ENCODE data around the gene DNAJA3.
A peak's percentile ranks its signal among the peaks of the same experiment; 100 is the strongest.

The DNAJA3 gene

GRCh38 chr16:4425378-4426020, at the start of gene DNAJA3:
Gene DNAJA3 (plus strand): TSS chr16:4425868. CDS start chr16:4425882, 14 bp downstream.
- peak; percentile 91 to 92 for DNase-seq

GRCh38 chr16:4376126-4376892, 49.4 kb upstream of the DNAJA3 start:
- DNase-seq = no peak

DNA sequence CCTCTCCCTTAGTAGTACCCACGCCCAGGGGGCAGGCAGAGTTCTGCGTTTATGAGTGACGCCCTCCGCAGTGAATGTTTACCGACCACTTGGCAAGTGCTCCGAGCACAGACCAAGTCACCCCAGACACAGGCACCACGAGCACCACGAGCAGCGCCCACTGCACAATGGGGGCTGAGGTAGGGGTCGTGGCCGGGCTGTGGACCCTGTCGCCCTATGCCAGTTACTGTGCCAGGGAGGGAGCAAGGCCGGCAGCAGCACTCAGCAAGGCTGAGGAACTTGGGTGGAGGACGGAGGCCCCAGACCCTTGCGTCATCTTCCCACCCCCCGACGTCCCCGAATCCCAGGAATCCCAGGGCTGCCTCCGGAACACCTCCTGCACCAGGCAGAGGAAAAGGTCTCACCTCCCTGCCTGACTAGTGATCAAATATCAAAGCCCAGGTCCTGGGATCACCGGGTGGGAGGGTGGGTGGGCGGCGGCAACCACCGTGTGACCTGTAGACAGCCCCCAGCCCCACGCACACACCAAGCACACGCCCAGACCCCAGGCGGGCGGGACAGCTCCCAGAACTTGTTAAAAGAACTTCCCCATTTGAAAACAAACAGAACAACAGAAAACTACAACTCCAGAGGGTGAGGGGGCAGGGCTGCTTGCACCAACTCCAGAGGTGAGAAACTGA, 48.6 kb upstream of the DNAJA3 start:
- DNase-seq = no peak

DNA sequence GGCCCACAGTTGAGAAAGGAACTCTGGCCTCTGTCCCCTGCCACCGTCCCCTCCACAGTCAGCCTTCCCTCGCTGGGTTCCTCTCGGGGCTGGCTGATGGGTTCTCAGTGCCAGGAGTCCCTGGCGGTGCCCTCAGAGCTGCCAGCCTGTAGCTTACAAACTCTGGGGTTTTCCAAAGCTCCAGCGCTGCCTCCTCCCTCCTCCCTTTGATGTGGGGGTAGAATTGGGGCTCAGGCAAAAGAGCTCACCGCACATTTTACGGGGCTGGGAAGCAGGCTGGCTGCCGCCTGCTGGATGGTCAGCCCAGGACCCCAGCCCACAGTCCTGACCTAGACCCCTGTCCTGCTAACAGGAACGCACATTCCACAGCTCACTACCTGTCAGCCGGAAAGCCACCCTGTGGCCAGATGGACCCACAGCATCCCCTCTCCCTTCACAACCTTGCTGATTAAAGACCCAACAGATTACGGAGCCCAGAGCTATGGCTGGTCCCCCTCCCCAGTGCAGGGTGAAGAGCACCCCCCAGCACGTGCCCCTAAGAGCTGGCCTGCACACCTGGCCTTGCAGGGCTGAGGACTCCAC, 48.0 kb upstream of the DNAJA3 start:
- DNase-seq = no peak

GRCh38 chr16:4378161-4378666, 47.5 kb upstream of the DNAJA3 start:
- DNase-seq = no peak

- DNase-seq = no peak
Observed at GRCh38 chr16:4378999-4379690, 46.5 kb upstream of the DNAJA3 start.

GRCh38 chr16:4380119-4381063, 45.3 kb upstream of the DNAJA3 start:
- no peak for DNase-seq

DNA sequence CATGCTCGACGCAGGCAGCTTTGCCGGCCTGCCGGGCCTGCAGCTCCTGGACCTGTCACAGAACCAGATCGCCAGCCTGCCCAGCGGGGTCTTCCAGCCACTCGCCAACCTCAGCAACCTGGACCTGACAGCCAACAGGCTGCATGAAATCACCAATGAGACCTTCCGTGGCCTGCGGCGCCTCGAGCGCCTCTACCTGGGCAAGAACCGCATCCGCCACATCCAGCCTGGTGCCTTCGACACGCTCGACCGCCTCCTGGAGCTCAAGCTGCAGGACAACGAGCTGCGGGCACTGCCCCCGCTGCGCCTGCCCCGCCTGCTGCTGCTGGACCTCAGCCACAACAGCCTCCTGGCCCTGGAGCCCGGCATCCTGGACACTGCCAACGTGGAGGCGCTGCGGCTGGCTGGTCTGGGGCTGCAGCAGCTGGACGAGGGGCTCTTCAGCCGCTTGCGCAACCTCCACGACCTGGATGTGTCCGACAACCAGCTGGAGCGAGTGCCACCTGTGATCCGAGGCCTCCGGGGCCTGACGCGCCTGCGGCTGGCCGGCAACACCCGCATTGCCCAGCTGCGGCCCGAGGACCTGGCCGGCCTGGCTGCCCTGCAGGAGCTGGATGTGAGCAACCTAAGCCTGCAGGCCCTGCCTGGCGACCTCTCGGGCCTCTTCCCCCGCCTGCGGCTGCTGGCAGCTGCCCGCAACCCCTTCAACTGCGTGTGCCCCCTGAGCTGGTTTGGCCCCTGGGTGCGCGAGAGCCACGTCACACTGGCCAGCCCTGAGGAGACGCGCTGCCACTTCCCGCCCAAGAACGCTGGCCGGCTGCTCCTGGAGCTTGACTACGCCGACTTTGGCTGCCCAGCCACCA, 44.4 kb upstream of the DNAJA3 start:
- DNase-seq = no peak

- no peak for DNase-seq
Observed at GRCh38 chr16:4381935-4382794, 43.5 kb upstream of the DNAJA3 start.

DNA sequence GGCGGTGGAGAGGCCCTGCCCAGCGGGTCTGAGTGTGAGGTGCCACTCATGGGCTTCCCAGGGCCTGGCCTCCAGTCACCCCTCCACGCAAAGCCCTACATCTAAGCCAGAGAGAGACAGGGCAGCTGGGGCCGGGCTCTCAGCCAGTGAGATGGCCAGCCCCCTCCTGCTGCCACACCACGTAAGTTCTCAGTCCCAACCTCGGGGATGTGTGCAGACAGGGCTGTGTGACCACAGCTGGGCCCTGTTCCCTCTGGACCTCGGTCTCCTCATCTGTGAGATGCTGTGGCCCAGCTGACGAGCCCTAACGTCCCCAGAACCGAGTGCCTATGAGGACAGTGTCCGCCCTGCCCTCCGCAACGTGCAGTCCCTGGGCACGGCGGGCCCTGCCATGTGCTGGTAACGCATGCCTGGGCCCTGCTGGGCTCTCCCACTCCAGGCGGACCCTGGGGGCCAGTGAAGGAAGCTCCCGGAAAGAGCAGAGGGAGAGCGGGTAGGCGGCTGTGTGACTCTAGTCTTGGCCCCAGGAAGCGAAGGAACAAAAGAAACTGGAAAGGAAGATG, 42.8 kb upstream of the DNAJA3 start:
- DNase-seq = no peak

- DNase-seq = no peak
Observed at GRCh38 chr16:4383591-4384444, 41.9 kb upstream of the DNAJA3 start.

DNA sequence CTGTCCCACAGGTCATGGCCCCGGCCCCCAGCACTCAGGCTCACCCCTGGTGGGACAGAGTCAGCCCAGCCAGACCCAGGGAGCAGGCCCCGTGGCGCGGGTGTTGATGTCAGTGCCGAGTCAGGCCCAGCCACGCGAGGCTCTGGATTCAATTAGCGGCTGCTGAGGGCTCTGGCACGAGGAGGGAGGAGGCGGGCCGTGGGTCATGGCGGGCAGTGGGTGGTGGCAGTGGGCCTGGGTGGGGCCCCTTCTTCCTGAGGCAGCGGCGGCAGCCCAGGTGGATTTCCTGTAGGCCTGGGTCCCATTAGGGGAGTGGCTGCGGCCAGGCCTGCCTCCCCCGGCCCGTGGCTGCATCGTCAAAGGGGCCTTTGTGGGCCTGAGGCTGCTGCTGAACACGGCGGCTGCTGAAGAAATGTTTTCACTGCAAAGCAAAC, 41.1 kb upstream of the DNAJA3 start:
- DNase-seq = no peak

DNA sequence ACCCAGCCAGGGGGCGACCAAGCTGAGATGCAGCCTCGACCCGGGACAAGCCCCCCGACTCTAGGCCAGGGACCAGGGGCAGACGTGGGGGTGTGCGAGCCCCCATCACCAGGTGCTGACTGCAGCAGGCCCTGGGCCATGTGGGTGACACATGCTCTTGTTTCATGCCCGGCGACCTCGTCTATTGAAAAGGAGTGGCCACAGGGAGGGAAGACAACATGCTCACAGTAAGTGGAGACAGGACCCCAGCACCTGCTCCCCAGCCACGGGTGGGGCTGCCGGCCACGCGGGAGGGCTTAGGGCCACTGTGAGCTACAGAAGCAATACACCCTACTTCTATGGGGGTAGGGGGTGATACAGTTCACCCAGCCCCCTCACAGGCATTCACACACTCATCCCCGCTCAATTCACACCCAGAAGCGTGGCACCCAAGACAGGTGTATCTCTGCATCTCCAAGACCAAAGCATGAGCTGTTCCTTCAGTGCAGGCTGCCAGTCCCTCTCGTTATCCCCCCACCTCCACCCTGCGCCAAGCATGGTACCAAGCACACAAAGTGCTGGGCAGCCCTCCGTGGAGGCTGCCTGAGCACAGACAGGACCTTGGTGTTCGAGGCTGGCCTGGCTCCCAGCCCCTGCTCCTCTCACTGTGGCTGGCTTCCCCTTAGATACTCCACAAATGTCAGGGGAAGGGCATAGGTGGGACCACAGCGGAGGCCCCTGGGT, 40.4 kb upstream of the DNAJA3 start:
- no peak for DNase-seq

- no peak for DNase-seq
Observed at GRCh38 chr16:4385789-4386450, 39.7 kb upstream of the DNAJA3 start.

GRCh38 chr16:4386451-4386805, 39.2 kb upstream of the DNAJA3 start:
- DNase-seq = no peak

DNA sequence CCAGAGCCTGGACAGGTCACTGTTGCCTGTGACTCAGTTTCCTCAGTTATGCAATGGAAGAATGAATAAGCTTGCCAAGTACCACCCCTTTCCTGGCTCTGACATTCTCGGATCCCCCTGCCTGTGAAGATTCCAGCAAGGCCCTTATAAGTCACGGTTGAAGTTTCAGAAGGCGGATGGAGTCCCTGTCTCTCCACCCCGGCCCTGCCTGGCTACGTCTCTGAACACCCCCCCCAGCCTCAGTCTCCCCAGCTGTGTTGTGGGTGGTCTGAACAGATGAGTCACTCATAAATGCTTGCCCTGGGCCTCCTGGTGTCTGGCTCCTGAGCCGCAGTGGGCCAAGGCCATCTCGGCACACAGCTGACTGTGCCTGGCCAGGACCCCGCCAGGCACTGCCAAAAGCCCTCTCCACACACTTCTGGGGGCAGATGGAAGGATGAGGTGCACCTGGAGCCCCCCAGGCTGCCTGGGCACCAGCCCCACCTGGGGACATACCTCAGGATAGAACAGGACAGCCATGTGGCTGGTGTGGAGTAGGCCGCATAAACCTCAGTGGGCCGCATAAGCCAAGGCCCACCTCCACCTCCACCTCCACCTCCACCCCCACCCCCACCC, 38.6 kb upstream of the DNAJA3 start:
- no peak for DNase-seq

Measured in CD4-positive, alpha-beta T cell treated with Interleukin-1 beta for 1 hour (primary cell).